Measurements from ENCODE around the gene SLC35E1.
"Not testable (repeated sequence)": the region's sequence is repeated elsewhere in the genome, so short reads cannot be mapped to it uniquely, and the experiment has no call there.

SLC35E1 gene

GRCh38 chr19:16543734-16544133, 28.5 kb downstream of the SLC35E1 start:
- DNase-seq, result not testable (repeated sequence)

GRCh38 chr19:16542910-16543472, 29.2 kb downstream of the SLC35E1 start:
- DNase-seq, result no peak

- DNase-seq, result peak; percentile 83
Observed at GRCh38 chr19:16542045-16542909, 29.9 kb downstream of the SLC35E1 start, which contains the start of gene CHERP. Gene CHERP, minus strand, starts transcription at chr19:16542437. Its CDS starts 59 bp downstream, at chr19:16542378.

- DNase-seq, result no peak
Observed at GRCh38 chr19:16541526-16542044, 30.6 kb downstream of the SLC35E1 start.

- DNase-seq, result no peak
Observed at GRCh38 chr19:16540948-16541347, 31.3 kb downstream of the SLC35E1 start.

GRCh38 chr19:16537111-16537510, 35.1 kb downstream of the SLC35E1 start:
- no peak for DNase-seq

- DNase-seq, result no peak
Observed at GRCh38 chr19:16536130-16536529, 36.1 kb downstream of the SLC35E1 start.

- DNase-seq, result no peak
Observed at GRCh38 chr19:16535381-16535780, 36.8 kb downstream of the SLC35E1 start.

GRCh38 chr19:16532440-16533234, 39.6 kb downstream of the SLC35E1 start:
- no peak for DNase-seq

- DNase-seq, result no peak
Observed at GRCh38 chr19:16531380-16531669, 40.9 kb downstream of the SLC35E1 start.

GRCh38 chr19:16530540-16531379, 41.5 kb downstream of the SLC35E1 start:
- DNase-seq, result no peak

GRCh38 chr19:16529466-16530144, 42.6 kb downstream of the SLC35E1 start:
- DNase-seq, result no peak

- DNase-seq, result no peak
Observed at GRCh38 chr19:16527971-16528521, 44.2 kb downstream of the SLC35E1 start.

GRCh38 chr19:16527334-16527935, 44.8 kb downstream of the SLC35E1 start:
- DNase-seq, result no peak

GRCh38 chr19:16525751-16526481, 46.3 kb downstream of the SLC35E1 start:
- no peak for DNase-seq

GRCh38 chr19:16524991-16525734, 47.1 kb downstream of the SLC35E1 start:
- no peak for DNase-seq

- no peak for DNase-seq
Observed at GRCh38 chr19:16522559-16523377, 49.4 kb downstream of the SLC35E1 start.

GRCh38 chr19:16521715-16522289, 50.4 kb downstream of the SLC35E1 start:
- no peak for DNase-seq
